Caco-2 (cell line): ENCODE data around the gene MAGI1. TPM values are rescaled to one million over a fixed set of nuclear protein-coding genes. Genes with fewer than 3 reads are reported as not detected.
A peak's percentile ranks its signal among the peaks of the same experiment; 100 is the strongest.

ENCODE experiments used
- BruUV-seq: library from RNA; stranded (reverse); fragments of 400-500 nt; replicated peaks from 2 replicates; lab custom pipeline; 2021; lab: Mats Ljungman, UMichigan
- CTCF ChIA-PET: fragments of 300-600 bp; sonication (Branson Sonifier 250); formaldehyde crosslinking; loops from one replicate; lab custom pipeline; 2022; ENCODE audit warnings: antibody characterized with exemption; lab: Charles Lee
- POLR2A ChIA-PET: fragments of 300-600 bp; sonication (Branson Sonifier 250); formaldehyde crosslinking; loops from one replicate; lab custom pipeline; 2022; ENCODE audit warnings: antibody characterized with exemption; lab: Charles Lee
- DNase-seq, 2 experiments: peaks; one replicate each; pipeline versions ENCODE4 v3.0.0 to v3.0.0-alpha.2; 2020 to 2022
- H3K27me3 ChIP-seq: replicated peaks from 2 replicates; pipeline ENCODE4 v1.6.0; 2011; ENCODE audit warnings: low read length; ENCODE audit not compliant: control insufficient read depth, insufficient read depth
- H3K36me3 ChIP-seq: 2 replicates; pipeline ENCODE4 v1.5.1; 2011; ENCODE audit warnings: low read length; ENCODE audit not compliant: control insufficient read depth, insufficient read depth
- H3K4me1 ChIP-seq: fragments of 250-450 bp; sonication (Bioruptor Pico); 2 replicates; pipeline ENCODE4 v1.5.1; 2020; ENCODE audit warnings: mild to moderate bottlenecking
- H3K4me3 ChIP-seq: 2 replicates; pipeline ENCODE4 v1.5.1; 2011; ENCODE audit warnings: low read depth, mild to moderate bottlenecking, control low read depth, low read length
- H3K9me3 ChIP-seq: fragments of 250-450 bp; sonication (Bioruptor Pico); 2 replicates; pipeline ENCODE4 v1.5.1; 2020; ENCODE audit warnings: mild to moderate bottlenecking, moderate library complexity
- H3K27ac Mint-ChIP-seq: one replicate; pipeline ENCODE4 v1.8.0; 2022; ENCODE audit warnings: mixed read lengths; ENCODE audit not compliant: unreplicated experiment
- H3K27me3 Mint-ChIP-seq: one replicate; pipeline ENCODE4 v1.8.0; 2022; ENCODE audit warnings: mixed read lengths; ENCODE audit not compliant: insufficient read depth, unreplicated experiment
- H3K36me3 Mint-ChIP-seq: one replicate; pipeline ENCODE4 v1.8.0; 2022; ENCODE audit warnings: mild to moderate bottlenecking, mixed read lengths; ENCODE audit not compliant: insufficient read depth, unreplicated experiment
- H3K4me1 Mint-ChIP-seq: one replicate; pipeline ENCODE4 v1.8.0; 2022; ENCODE audit warnings: low read depth, mixed read lengths; ENCODE audit not compliant: unreplicated experiment
- H3K4me3 Mint-ChIP-seq: one replicate; pipeline ENCODE4 v1.8.0; 2022; ENCODE audit warnings: mild to moderate bottlenecking, moderate library complexity, mixed read lengths; ENCODE audit not compliant: unreplicated experiment
- H3K9me3 Mint-ChIP-seq: one replicate; pipeline ENCODE4 v1.8.0; 2022; ENCODE audit warnings: mixed read lengths; ENCODE audit not compliant: unreplicated experiment
- intact Hi-C: fragments of 100-400 bp; cut with micrococcal nuclease; formaldehyde crosslinking; loops from one replicate; pipeline ENCODE4 v1.10.0; 2022; ENCODE audit not compliant: unreplicated experiment
- total RNA-seq: library from RNA; stranded (reverse); gene quantifications from 2 replicates; pipeline ENCODE4 v1.2.3, GENCODE V29; 2022
- TF ChIP-seq, protein P1 (sequence below), 2 experiments: fragments of 200-600 bp in 1 of 2; IDR thresholded peaks; 1 replicate in 1 of 2; 2 replicates in 1 of 2; pipeline versions ENCODE4 v1.5.1 to v1.8.0; 2011 to 2022; ENCODE audit warnings: antibody characterized with exemption in 1 of 2, control low read depth in 1 of 2, inconsistent platforms in 1 of 2, low read depth in 1 of 2, low read length in 1 of 2, mild to moderate bottlenecking in 1 of 2, moderate library complexity in 1 of 2; ENCODE audit not compliant: insufficient read depth in 1 of 2, severe bottlenecking in 1 of 2, unreplicated experiment in 1 of 2

MAGI1 gene
- total RNA-seq, 1 experiment from 2014 or later = 64.9 TPM

DNA sequence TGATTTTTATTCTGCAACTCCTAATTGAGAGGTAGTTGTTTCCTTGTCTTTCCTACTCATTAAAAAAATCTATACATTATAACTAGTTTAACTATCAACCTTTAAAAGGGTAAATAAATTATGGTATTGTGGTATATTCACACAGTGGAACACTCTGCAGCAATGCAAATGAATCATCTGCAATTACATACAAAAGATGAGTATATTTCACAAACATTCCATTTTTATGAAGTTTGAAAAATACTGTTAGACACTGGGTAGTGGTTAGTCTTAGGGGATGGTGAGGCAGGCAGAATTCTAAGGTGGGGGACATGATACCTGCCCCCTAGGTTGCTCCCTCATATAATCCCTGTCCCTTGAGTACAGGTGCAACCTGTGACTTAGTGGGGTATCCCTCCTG lies 44.0 kb upstream of the MAGI1 start:
- TF ChIP-seq, protein P1, sequence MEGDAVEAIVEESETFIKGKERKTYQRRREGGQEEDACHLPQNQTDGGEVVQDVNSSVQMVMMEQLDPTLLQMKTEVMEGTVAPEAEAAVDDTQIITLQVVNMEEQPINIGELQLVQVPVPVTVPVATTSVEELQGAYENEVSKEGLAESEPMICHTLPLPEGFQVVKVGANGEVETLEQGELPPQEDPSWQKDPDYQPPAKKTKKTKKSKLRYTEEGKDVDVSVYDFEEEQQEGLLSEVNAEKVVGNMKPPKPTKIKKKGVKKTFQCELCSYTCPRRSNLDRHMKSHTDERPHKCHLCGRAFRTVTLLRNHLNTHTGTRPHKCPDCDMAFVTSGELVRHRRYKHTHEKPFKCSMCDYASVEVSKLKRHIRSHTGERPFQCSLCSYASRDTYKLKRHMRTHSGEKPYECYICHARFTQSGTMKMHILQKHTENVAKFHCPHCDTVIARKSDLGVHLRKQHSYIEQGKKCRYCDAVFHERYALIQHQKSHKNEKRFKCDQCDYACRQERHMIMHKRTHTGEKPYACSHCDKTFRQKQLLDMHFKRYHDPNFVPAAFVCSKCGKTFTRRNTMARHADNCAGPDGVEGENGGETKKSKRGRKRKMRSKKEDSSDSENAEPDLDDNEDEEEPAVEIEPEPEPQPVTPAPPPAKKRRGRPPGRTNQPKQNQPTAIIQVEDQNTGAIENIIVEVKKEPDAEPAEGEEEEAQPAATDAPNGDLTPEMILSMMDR (IDR thresholded peaks at IDR 0.05; ENCODE audit: insufficient read depth in 1 of 2, low read depth in 1 of 2, low read length in 1 of 2, severe bottlenecking in 1 of 2, unreplicated experiment in 1 of 2) = no peak
- H3K4me1 Mint-ChIP-seq = peaks cover 10% of the 10 kb centered on the region
- H3K27me3 Mint-ChIP-seq = no peaks in the 10 kb centered on the region
- no peak overlapping the region for H3K4me3 ChIP-seq
- peaks cover 21% of the 10 kb centered on the region for H3K4me1 ChIP-seq
- CTCF ChIA-PET = interaction anchor here (0.9 kb wide), 1 partner anchor 45 kb away, joined by 3 read pairs; no protein-coding TSS in a partner anchor
- no peak for DNase-seq
- peak overlapping the region; percentile 53 for H3K27ac Mint-ChIP-seq
- no peaks in the 10 kb centered on the region for H3K36me3 Mint-ChIP-seq
- H3K9me3 ChIP-seq = no peaks in the 10 kb centered on the region
- BruUV-seq = no TSS peak
- H3K4me3 Mint-ChIP-seq = no peak overlapping the region
- POLR2A ChIA-PET = no interaction called here
- no peaks in the 10 kb centered on the region for H3K36me3 ChIP-seq
- no peaks in the 10 kb centered on the region for H3K27me3 ChIP-seq
- H3K9me3 Mint-ChIP-seq = no peaks in the 10 kb centered on the region
- intact Hi-C loops = loop anchor here (1.0 to 5.0 kb wide), 3 partner anchors 9 to 44 kb away; partner anchors contain the start of gene MAGI1

DNA sequence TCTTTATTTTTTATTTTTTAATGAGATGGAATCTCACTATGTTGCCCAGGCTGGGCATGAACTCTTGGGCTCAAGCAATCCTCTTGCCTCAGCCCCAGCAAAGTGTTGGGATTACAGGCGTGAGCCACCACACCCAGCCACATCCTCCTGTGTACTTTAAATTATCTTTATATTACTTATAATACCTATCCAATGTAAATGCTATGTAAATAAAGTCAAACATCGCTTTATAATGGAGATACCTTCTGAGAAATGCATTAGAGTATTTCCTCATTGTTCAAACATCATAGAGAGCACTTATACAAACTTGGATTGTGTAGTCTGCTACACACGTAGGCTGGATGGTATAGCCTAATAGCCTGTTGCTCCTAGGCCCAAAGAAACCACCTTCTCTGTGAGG lies 41.4 kb upstream of the MAGI1 start:
- POLR2A ChIA-PET = no interaction called here
- TF ChIP-seq, protein P1 (IDR thresholded peaks at IDR 0.05; ENCODE audit: insufficient read depth in 1 of 2, low read depth in 1 of 2, low read length in 1 of 2, severe bottlenecking in 1 of 2, unreplicated experiment in 1 of 2) = no peak

DNA sequence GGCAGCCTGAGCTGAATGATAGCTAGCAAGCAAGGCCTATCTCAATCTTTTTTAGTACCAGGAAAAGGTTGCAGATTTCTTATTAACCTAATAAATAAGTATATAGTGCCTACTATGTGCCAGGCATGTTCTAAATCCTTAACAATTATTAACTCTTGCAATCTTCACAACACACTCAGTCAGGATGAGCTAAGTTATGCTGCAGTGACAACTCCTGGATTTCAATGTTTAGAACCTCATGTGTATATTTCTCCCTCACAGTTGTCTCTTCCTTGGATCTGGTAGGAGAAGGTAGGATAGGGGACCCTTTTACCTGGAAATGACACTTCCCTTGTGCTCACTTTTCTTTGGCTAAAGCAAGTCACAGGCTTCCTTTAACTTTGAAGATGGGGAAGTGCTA lies 39.3 kb upstream of the MAGI1 start:
- POLR2A ChIA-PET = no interaction called here
- DNase-seq = no peak

More for the DNA sequence above, 41.4 kb upstream of the MAGI1 start:
- Histone ChIP-seq H3K9me3 (no peaks in the 10 kb centered on the region), H3K4me1 (peaks cover 21% of the 10 kb centered on the region), H3K4me3 (no peak overlapping the region), H3K27me3 (no peaks in the 10 kb centered on the region; the same call in 1 of the 2 replicates), H3K36me3 (no peaks in the 10 kb centered on the region)
- Mint-ChIP-seq H3K4me1 (peaks cover 10% of the 10 kb centered on the region), H3K4me3 (no peak overlapping the region), H3K27ac (no peak overlapping the region), H3K27me3 (no peaks in the 10 kb centered on the region), H3K9me3 (no peaks in the 10 kb centered on the region), H3K36me3 (no peaks in the 10 kb centered on the region)
- CTCF ChIA-PET = no interaction called here
- DNase-seq = no peak
- no TSS peak for BruUV-seq
- intact Hi-C loops = loop anchor here (5.0 kb wide), 1 partner anchor 37 kb away; no protein-coding TSS in a partner anchor

More for the DNA sequence above, 39.3 kb upstream of the MAGI1 start:
- H3K27me3 ChIP-seq = no peaks in the 10 kb centered on the region; the same call in 1 of the 2 replicates
- no peaks in the 10 kb centered on the region for H3K9me3 Mint-ChIP-seq
- H3K36me3 ChIP-seq = no peaks in the 10 kb centered on the region
- CTCF ChIA-PET = no interaction called here
- no peak overlapping the region for H3K4me3 Mint-ChIP-seq
- TF ChIP-seq, protein P1 (IDR thresholded peaks at IDR 0.05; ENCODE audit: insufficient read depth in 1 of 2, low read depth in 1 of 2, low read length in 1 of 2, severe bottlenecking in 1 of 2, unreplicated experiment in 1 of 2) = no peak
- intact Hi-C loops = no loop called here
- peaks cover 18% of the 10 kb centered on the region for H3K4me1 ChIP-seq
- H3K27ac Mint-ChIP-seq = no peak overlapping the region
- H3K27me3 Mint-ChIP-seq = no peaks in the 10 kb centered on the region
- no TSS peak for BruUV-seq
- peaks cover 9% of the 10 kb centered on the region for H3K4me1 Mint-ChIP-seq
- no peaks in the 10 kb centered on the region for H3K9me3 ChIP-seq
- H3K4me3 ChIP-seq = no peak overlapping the region
- H3K36me3 Mint-ChIP-seq = no peaks in the 10 kb centered on the region
